Measurements from ENCODE around the gene DLX2. TPM values are rescaled to one million over a fixed set of nuclear protein-coding genes. Genes with fewer than 3 reads are reported as not detected.

Gene DLX2
- total and polyA plus RNA-seq, 7 experiments from 2014 or later, result 0.16 to 0.34 TPM; not detected in 5

DNA sequence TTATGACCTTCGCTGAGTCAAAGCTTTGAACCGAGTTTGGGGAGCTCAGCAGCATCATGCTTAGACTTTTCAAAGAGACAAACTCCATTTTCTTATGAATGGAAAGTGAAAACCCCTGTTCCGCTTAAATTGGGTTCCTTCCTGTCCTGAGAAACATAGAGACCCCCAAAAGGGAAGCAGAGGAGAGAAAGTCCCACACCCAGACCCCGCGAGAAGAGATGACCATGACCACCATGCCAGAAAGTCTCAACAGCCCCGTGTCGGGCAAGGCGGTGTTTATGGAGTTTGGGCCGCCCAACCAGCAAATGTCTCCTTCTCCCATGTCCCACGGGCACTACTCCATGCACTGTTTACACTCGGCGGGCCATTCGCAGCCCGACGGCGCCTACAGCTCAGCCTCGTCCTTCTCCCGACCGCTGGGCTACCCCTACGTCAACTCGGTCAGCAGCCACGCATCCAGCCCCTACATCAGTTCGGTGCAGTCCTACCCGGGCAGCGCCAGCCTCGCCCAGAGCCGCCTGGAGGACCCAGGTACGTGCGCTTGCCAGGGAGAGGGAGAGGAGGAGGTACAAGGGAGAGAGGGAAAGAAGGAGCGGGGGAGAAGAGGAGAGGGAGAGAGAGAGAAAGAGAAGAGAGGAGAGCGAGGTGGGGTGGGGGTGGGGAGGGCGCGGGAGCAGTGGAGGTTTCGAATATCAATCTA is 17.1 kb downstream of the DLX2 start, which contains the start of gene DLX1:
TSS of gene DLX1 (plus strand) at position 48 of the 700 bp plus-strand sequence. CDS start at position 219, 171 bp downstream.
- peak within 1 kb of the TSS in 8 of 9 donors; percentile 51 to 91 (median 85) for H3K27ac Mint-ChIP-seq
- intact Hi-C loops (cut with micrococcal nuclease), result loop anchor here (1.0 to 10.0 kb wide), 4 partner anchors 10 to 1371 kb away; partner anchors contain the start of genes DLX2 (in 1 of the 2), GAD1 (in 1 of the 2) and SP5 (in 1 of the 2)
- Histone ChIP-seq H3K27ac (ENCODE audit: low read depth, low read length) (no peak within 1 kb of the TSS), H3K9me3 (ENCODE audit: control insufficient read depth in 2 of 3, low read length in 3 of 3) (peaks cover 0 to 6% (median 0%) of the 10 kb centered on the region in 3 experiments), H3K4me3 (ENCODE audit: low read length) (peak within 1 kb of the TSS; percentile 41), H3K27me3 (ENCODE audit: control insufficient read depth in 2 of 2, insufficient read depth in 2 of 2, low read length in 2 of 2) (peaks cover 74 to 96% of the 10 kb centered on the region in 2 donors), H3K36me3 (ENCODE audit: control insufficient read depth in 2 of 3, insufficient read depth in 3 of 3, low read length in 3 of 3) (no peaks in the 10 kb centered on the region), H3K4me1 (ENCODE audit: control insufficient read depth in 2 of 2, insufficient read depth in 2 of 2, low read length in 2 of 2) (peaks cover 50 to 51% of the 10 kb centered on the region in 2 donors)
- DNase-seq (peak in 3 of 9 donors; percentile 11 to 32 (median 28)), ATAC-seq (no peak)
- H3K9me3 Mint-ChIP-seq, result peaks cover 0 to 57% (median 6%) of the 10 kb centered on the region in 11 donors
- peaks cover 79 to 98% (median 88%) of the 10 kb centered on the region in 5 donors for H3K27me3 Mint-ChIP-seq
- H3K4me3 Mint-ChIP-seq, result peak within 1 kb of the TSS; percentile 70 to 85 (median 78)
- peaks cover 29 to 68% (median 55%) of the 10 kb centered on the region in 7 donors for H3K4me1 Mint-ChIP-seq
- H3K36me3 Mint-ChIP-seq, result peaks cover 0 to 15% (median 0%) of the 10 kb centered on the region in 5 donors
- CTCF ChIA-PET, result interaction anchor here (0.8 to 1.3 kb wide), 2 partner anchors 16 to 376 kb away, joined by 4 to 5 read pairs; partner anchors contain the start of gene DLX2
- POLR2A ChIA-PET, result interaction anchor here (0.6 to 0.8 kb wide), 2 partner anchors 321 to 1160 kb away, joined by 3 read pairs; no protein-coding TSS in a partner anchor

DNA sequence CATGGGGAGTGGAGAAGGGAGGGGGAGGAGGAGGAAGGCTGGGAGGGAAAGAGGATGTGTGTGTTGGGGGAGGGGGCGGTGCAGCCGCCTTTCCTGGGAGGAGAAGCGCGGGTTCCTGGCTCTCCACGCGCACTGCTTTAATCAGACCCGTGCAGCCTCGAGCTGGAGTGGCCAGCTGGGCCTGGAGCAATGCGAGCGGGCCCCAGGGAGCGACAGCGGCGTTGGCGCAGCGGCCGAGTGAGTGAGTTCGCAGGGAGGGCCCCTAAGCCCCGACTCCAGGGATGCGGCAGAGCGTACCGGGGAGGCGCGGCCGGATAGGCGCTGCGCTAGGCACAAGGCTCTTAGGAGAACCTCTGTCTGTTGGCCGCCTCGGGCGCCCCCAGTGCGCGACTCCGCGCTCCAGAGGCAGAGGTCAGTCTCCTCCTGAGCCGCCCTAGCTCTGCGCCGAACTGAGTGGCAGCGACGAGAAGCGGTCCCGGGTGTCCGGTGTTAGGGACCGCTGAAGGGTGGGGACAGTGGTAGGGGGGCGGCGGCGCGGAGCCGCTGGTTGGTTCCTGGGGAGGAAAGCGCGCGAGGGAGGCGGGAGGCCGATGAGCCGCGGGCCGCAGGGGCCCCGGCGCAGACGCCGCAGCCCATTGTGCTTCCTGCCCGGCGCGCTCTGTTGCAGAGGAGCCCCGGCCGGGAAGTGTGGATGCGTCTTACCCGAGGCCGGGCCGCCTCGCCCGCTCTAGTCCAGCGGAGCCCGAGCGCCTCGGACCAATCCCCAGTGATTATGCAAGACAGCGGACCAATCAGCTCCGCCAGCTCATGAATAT is 17.8 kb downstream of the DLX2 start:
- Mint-ChIP-seq H3K4me3 (peak overlapping the region; percentile 70 to 85 (median 78)), H3K36me3 (peaks cover 0 to 20% (median 0%) of the 10 kb centered on the region in 5 donors), H3K27ac (peak overlapping the region in 8 of 9 donors; percentile 14 to 91 (median 84)), H3K4me1 (peaks cover 37 to 74% (median 58%) of the 10 kb centered on the region in 7 donors), H3K9me3 (peaks cover 0 to 65% (median 10%) of the 10 kb centered on the region in 11 donors), H3K27me3 (peaks cover 80 to 98% (median 88%) of the 10 kb centered on the region in 5 donors)
- peak in 5 of 9 donors; percentile 37 to 57 (median 52) for DNase-seq
- intact Hi-C loops (cut with micrococcal nuclease), result loop anchor here (1.0 to 10.0 kb wide), 4 partner anchors 17 to 1370 kb away; partner anchors contain the start of genes DLX2 (in 1 of the 2), GAD1 (in 1 of the 2) and SP5 (in 1 of the 2)
- CTCF ChIA-PET, result interaction anchor here (0.8 kb wide), 1 partner anchor 377 kb away, joined by 4 read pairs; no protein-coding TSS in a partner anchor
- Histone ChIP-seq H3K9me3 (ENCODE audit: control insufficient read depth in 2 of 3, low read length in 3 of 3) (peaks cover 0 to 9% (median 0%) of the 10 kb centered on the region in 3 experiments), H3K4me1 (ENCODE audit: control insufficient read depth in 2 of 2, insufficient read depth in 2 of 2, low read length in 2 of 2) (peaks cover 50 to 51% of the 10 kb centered on the region in 2 donors), H3K27ac (ENCODE audit: low read depth, low read length) (no peak overlapping the region), H3K4me3 (ENCODE audit: low read length) (peak overlapping the region; percentile 15), H3K36me3 (ENCODE audit: control insufficient read depth in 2 of 3, insufficient read depth in 3 of 3, low read length in 3 of 3) (no peaks in the 10 kb centered on the region), H3K27me3 (ENCODE audit: control insufficient read depth in 2 of 2, insufficient read depth in 2 of 2, low read length in 2 of 2) (peaks cover 81 to 96% of the 10 kb centered on the region in 2 donors)
- POLR2A ChIA-PET, result interaction anchor here (0.6 to 0.8 kb wide), 2 partner anchors 322 to 1159 kb away, joined by 3 read pairs; no protein-coding TSS in a partner anchor
- peak; percentile 81 for ATAC-seq

DNA sequence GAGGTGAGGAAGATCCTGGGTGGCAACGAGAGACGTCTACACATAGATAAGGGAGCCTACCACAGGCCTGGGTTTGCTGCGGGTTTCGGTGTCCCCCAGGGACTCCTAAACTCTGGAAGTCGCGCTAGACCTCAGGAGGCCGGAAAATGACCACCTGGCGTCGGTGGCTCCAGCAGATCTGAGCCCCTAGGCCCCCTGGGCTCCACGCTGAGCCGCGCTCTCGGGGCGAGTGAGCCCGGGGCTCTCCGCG is 18.4 kb downstream of the DLX2 start:
- peaks cover 0 to 9% (median 0%) of the 10 kb centered on the region in 3 experiments for H3K9me3 ChIP-seq (ENCODE audit: control insufficient read depth in 2 of 3, low read length in 3 of 3)
- ATAC-seq (no peak), DNase-seq (peak in 1 of 9 donors; percentile 21)
- Mint-ChIP-seq H3K27me3 (peaks cover 80 to 97% (median 88%) of the 10 kb centered on the region in 5 donors), H3K9me3 (peaks cover 0 to 68% (median 11%) of the 10 kb centered on the region in 11 donors), H3K4me1 (peaks cover 37 to 75% (median 56%) of the 10 kb centered on the region in 7 donors), H3K36me3 (peaks cover 0 to 24% (median 0%) of the 10 kb centered on the region in 5 donors), H3K4me3 (peak overlapping the region; percentile 48 to 85 (median 76)), H3K27ac (peak overlapping the region in 5 of 9 donors; percentile 57 to 86 (median 76))
- H3K27me3 ChIP-seq (ENCODE audit: control insufficient read depth in 2 of 2, insufficient read depth in 2 of 2, low read length in 2 of 2), result peaks cover 79 to 96% of the 10 kb centered on the region in 2 donors
- CTCF ChIA-PET, result no interaction called here
- peak overlapping the region; percentile 15 for H3K4me3 ChIP-seq (ENCODE audit: low read length)
- H3K27ac ChIP-seq (ENCODE audit: low read depth, low read length), result no peak overlapping the region
- POLR2A ChIA-PET, result interaction anchor here (1.1 kb wide), 1 partner anchor 20 kb away, joined by 3 read pairs; no protein-coding TSS in a partner anchor
- peaks cover 50 to 51% of the 10 kb centered on the region in 2 donors for H3K4me1 ChIP-seq (ENCODE audit: control insufficient read depth in 2 of 2, insufficient read depth in 2 of 2, low read length in 2 of 2)
- no peaks in the 10 kb centered on the region for H3K36me3 ChIP-seq (ENCODE audit: control insufficient read depth in 2 of 3, insufficient read depth in 3 of 3, low read length in 3 of 3)
- intact Hi-C loops (cut with micrococcal nuclease), result loop anchor here (5.0 to 10.0 kb wide), 2 partner anchors 142 to 1370 kb away; partner anchors contain the start of gene SP5 (in 1 of the 2)

DNA sequence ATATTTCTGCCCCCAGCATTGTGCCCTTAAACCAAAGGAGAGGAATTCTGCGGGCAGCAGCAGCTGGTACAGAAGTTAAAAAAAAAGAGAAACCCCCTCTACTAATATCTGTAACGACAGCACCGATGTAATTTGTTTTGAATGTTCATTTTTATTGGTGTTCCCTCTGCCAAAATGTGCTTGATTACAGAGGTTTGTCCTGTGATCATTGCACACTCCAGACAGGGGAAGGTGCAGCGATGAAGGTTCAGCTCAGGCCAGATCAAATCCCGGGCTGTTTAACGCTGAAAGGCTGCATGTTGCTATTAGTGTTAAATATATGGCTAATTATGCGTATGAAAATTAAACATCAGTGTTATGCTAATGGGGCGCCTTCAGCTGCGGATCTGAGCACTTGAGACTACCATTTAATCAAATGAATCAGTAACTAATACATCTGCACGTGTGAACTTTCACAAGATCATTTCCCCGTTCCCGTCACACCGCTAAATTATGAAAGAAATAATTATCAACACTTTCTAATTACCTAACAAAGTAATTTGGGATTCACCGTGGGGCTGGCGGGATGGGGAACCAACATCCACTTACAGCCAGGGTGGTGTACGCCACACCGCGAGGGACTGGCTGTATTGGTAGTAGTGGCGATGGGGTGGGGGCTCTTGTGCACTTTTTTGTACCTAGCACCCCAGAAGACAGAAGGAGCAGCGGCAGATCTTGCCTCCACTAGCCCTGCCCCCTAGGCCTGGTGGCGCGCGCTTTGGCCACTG is 18.9 kb downstream of the DLX2 start:
- Mint-ChIP-seq H3K4me3 (peak overlapping the region; percentile 45 to 85 (median 71)), H3K4me1 (peaks cover 37 to 74% (median 56%) of the 10 kb centered on the region in 7 donors), H3K27ac (peak overlapping the region in 7 of 9 donors; percentile 30 to 86 (median 57)), H3K27me3 (peaks cover 81 to 97% (median 90%) of the 10 kb centered on the region in 5 donors), H3K9me3 (peaks cover 0 to 64% (median 11%) of the 10 kb centered on the region in 11 donors), H3K36me3 (peaks cover 0 to 24% (median 4%) of the 10 kb centered on the region in 5 donors)
- Histone ChIP-seq H3K27me3 (ENCODE audit: control insufficient read depth in 2 of 2, insufficient read depth in 2 of 2, low read length in 2 of 2) (peaks cover 78 to 94% of the 10 kb centered on the region in 2 donors), H3K9me3 (ENCODE audit: control insufficient read depth in 2 of 3, low read length in 3 of 3) (peaks cover 0 to 9% (median 0%) of the 10 kb centered on the region in 3 experiments), H3K4me1 (ENCODE audit: control insufficient read depth in 2 of 2, insufficient read depth in 2 of 2, low read length in 2 of 2) (peaks cover 50 to 51% of the 10 kb centered on the region in 2 donors), H3K36me3 (ENCODE audit: control insufficient read depth in 2 of 3, insufficient read depth in 3 of 3, low read length in 3 of 3) (no peaks in the 10 kb centered on the region), H3K27ac (ENCODE audit: low read depth, low read length) (no peak overlapping the region), H3K4me3 (ENCODE audit: low read length) (no peak overlapping the region)
- POLR2A ChIA-PET, result interaction anchor here (1.1 to 3.7 kb wide), 4 partner anchors 9 to 125 kb away, joined by 3 to 21 read pairs (median 4); no protein-coding TSS in a partner anchor
- CTCF ChIA-PET, result interaction anchor here (0.8 to 1.1 kb wide), 2 partner anchors 15 to 192 kb away, joined by 3 to 4 read pairs; no protein-coding TSS in a partner anchor
- no peak for ATAC-seq
- DNase-seq, result peak in 3 of 9 donors; percentile 5 to 33 (median 15)
- intact Hi-C loops (cut with micrococcal nuclease), result loop anchor here (5.0 to 10.0 kb wide), 2 partner anchors 142 to 1369 kb away; partner anchors contain the start of gene SP5 (in 1 of the 2)

DNA sequence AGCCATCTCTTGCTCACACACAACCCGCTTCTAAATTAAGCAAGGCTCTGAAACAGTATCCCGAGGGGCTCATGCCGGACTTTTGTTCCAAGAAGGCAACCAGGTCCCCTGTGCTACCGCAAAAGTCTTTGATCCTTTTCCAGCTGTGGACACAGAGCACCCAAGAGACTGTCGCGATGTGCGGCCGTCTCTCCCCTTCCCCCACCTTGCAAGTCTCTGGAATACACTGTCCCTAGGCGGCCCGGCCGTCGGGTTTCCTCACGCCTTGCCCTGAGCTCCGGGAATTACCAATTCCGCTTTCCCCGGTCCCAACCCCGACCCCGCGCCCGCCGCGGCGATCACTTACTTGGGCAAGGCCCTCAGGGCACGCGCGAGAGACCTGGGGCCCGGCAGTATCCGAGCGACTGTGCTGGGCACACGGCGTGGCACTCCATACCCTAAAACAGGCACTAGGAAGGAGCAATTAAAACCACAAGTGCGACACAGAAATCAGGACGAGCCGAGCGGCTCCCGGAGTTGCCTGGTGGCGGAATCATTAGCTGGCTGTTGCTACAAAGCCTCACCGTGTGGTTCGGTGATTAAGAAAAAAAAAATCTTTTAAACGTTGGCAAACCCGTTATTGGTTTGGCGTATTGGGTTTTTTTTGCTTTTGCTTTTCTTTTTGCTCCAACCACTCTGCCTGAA is 19.6 kb downstream of the DLX2 start:
- intact Hi-C loops (cut with micrococcal nuclease), result loop anchor here (5.0 to 10.0 kb wide), 2 partner anchors 141 to 1368 kb away; partner anchors contain the start of gene SP5 (in 1 of the 2)
- Histone ChIP-seq H3K4me3 (ENCODE audit: low read length) (no peak overlapping the region), H3K36me3 (ENCODE audit: control insufficient read depth in 2 of 3, insufficient read depth in 3 of 3, low read length in 3 of 3) (no peaks in the 10 kb centered on the region), H3K27ac (ENCODE audit: low read depth, low read length) (no peak overlapping the region), H3K9me3 (ENCODE audit: control insufficient read depth in 2 of 3, low read length in 3 of 3) (peaks cover 0 to 9% (median 0%) of the 10 kb centered on the region in 3 experiments), H3K27me3 (ENCODE audit: control insufficient read depth in 2 of 2, insufficient read depth in 2 of 2, low read length in 2 of 2) (peaks cover 76 to 86% of the 10 kb centered on the region in 2 donors), H3K4me1 (ENCODE audit: control insufficient read depth in 2 of 2, insufficient read depth in 2 of 2, low read length in 2 of 2) (peaks cover 50 to 51% of the 10 kb centered on the region in 2 donors)
- POLR2A ChIA-PET, result interaction anchor here (0.7 to 3.7 kb wide), 6 partner anchors 9 to 125 kb away, joined by 3 to 21 read pairs (median 4); no protein-coding TSS in a partner anchor
- Mint-ChIP-seq H3K4me3 (peak overlapping the region in 9 of 10 donors; percentile 44 to 85 (median 56)), H3K4me1 (peaks cover 36 to 67% (median 50%) of the 10 kb centered on the region in 7 donors), H3K9me3 (peaks cover 0 to 57% (median 7%) of the 10 kb centered on the region in 11 donors), H3K27me3 (peaks cover 76 to 97% (median 87%) of the 10 kb centered on the region in 5 donors), H3K27ac (peak overlapping the region in 7 of 9 donors; percentile 29 to 86 (median 57)), H3K36me3 (peaks cover 0 to 17% (median 4%) of the 10 kb centered on the region in 5 donors)
- peak in 1 of 9 donors; percentile 10 for DNase-seq
- CTCF ChIA-PET, result interaction anchor here (0.6 to 1.1 kb wide), 5 partner anchors 9 to 192 kb away, joined by 3 to 5 read pairs (median 3); no protein-coding TSS in a partner anchor
- ATAC-seq, result no peak
